Measurements from ENCODE around the gene CD48. TPM values are rescaled to one million over a fixed set of nuclear protein-coding genes. Genes with fewer than 3 reads are reported as not detected.

The CD48 gene
- total RNA-seq, 1 donor from 2014 or later = not detected

DNA sequence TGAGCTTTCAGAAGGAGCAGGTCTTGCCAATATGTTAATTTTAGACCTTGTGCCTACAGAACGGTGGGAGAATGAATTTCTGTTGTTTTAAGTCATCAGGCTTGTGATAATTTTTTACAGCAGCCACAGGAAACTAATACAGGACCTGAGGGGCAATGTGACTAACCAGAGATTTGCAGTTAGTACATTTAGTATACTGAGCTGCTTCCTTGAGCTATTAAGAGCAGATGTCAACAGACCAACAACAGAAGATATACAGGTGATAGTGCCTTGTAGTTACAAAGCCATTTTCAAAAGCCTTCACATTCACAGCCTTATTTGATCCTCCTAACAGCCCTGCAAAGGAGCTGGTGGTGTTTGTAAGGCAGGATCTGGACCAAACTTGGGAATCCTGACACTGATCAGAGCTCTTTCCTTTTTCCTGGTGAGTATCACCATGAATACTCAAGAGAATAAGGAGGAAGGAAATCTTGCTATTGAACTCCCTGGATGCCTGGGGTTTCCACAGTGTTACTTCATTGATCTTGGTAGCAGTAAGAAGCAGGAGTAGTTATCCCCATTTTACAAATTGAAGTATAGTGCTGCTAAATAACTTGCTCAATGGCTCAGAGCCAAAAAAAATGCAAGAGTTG lies 60.1 kb downstream of the CD48 start:
- peaks cover 14% of the 10 kb centered on the region for H3K4me1 Mint-ChIP-seq (ENCODE audit: low read depth, unreplicated experiment)
- H3K4me3 Mint-ChIP-seq (ENCODE audit: unreplicated experiment) = no peak overlapping the region
- H3K36me3 Mint-ChIP-seq (ENCODE audit: unreplicated experiment) = no peaks in the 10 kb centered on the region
- H3K9me3 Mint-ChIP-seq (ENCODE audit: unreplicated experiment) = peaks cover 2% of the 10 kb centered on the region
- H3K27me3 Mint-ChIP-seq (ENCODE audit: unreplicated experiment) = peaks cover 4% of the 10 kb centered on the region
- DNase-seq = no peak
- no peak overlapping the region for H3K27ac Mint-ChIP-seq (ENCODE audit: unreplicated experiment)
- TF ChIP-seq, protein P1, sequence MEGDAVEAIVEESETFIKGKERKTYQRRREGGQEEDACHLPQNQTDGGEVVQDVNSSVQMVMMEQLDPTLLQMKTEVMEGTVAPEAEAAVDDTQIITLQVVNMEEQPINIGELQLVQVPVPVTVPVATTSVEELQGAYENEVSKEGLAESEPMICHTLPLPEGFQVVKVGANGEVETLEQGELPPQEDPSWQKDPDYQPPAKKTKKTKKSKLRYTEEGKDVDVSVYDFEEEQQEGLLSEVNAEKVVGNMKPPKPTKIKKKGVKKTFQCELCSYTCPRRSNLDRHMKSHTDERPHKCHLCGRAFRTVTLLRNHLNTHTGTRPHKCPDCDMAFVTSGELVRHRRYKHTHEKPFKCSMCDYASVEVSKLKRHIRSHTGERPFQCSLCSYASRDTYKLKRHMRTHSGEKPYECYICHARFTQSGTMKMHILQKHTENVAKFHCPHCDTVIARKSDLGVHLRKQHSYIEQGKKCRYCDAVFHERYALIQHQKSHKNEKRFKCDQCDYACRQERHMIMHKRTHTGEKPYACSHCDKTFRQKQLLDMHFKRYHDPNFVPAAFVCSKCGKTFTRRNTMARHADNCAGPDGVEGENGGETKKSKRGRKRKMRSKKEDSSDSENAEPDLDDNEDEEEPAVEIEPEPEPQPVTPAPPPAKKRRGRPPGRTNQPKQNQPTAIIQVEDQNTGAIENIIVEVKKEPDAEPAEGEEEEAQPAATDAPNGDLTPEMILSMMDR (IDR thresholded peaks at IDR 0.05; ENCODE audit: partially characterized antibody, unreplicated experiment) = no peak

DNA sequence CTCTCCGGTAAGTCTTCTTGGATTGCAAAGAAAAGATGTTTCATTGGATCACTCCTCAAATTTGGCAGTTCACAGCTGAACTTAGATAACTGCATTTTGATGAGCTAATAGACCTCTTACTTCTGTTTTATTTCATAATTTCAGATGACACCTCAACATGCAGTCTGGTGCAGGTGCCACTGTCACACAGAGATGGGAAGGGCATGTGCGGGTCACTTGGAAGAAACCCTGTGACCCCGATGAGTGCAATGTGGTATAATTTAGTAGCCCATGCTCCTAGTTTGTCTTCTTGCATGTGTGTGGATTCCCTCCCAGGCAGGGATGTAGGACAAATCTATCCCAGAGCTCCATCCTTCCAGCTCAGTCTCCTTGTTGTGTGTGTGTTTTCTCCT lies 64.3 kb downstream of the CD48 start:
- H3K4me1 Mint-ChIP-seq (ENCODE audit: low read depth, unreplicated experiment) = peaks cover 10% of the 10 kb centered on the region
- no peak overlapping the region for H3K4me3 Mint-ChIP-seq (ENCODE audit: unreplicated experiment)
- no peak for DNase-seq
- H3K9me3 Mint-ChIP-seq (ENCODE audit: unreplicated experiment) = peaks cover 3% of the 10 kb centered on the region
- H3K27ac Mint-ChIP-seq (ENCODE audit: unreplicated experiment) = no peak overlapping the region
- TF ChIP-seq, protein P1 (IDR thresholded peaks at IDR 0.05; ENCODE audit: partially characterized antibody, unreplicated experiment) = no peak
- peaks cover 2% of the 10 kb centered on the region for H3K27me3 Mint-ChIP-seq (ENCODE audit: unreplicated experiment)
- no peaks in the 10 kb centered on the region for H3K36me3 Mint-ChIP-seq (ENCODE audit: unreplicated experiment)

DNA sequence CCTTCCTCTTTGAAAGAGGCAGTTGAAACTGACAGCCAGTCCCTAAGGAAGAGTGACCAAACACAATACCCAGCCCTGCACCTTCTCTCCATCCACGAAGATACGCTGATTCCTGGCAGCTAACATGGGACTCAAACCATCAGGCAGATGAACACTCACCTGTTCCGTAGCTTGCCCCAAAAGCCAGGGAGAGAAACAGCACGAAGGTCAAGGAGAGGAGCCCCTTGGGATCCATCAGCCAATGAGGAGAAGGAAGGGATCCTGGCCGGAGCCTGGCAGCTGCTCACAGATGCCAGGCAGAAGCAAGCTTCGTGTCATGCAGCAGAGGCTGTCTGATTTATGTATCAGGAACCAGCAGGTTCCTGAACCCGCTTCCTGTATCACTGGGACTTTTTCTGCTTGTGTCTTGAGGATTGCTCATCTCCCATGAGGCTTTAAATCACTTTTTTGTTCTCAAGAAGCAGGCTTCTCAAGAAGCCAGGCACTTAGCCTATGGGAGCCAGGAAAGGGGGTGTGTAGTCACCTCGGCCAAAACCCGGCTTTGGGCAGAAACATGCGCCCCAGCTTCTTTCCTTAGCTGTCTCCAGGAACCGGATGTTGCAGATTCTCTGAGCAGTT lies 64.8 kb downstream of the CD48 start, which contains the start of gene SLAMF1:
Gene SLAMF1, minus strand, starts transcription at position 334 of the 618 bp plus-strand sequence. Its CDS starts 99 bp downstream, at position 235.
- H3K4me3 Mint-ChIP-seq (ENCODE audit: unreplicated experiment) = no peak within 1 kb of the TSS
- no peak within 1 kb of the TSS for H3K27ac Mint-ChIP-seq (ENCODE audit: unreplicated experiment)
- no peaks in the 10 kb centered on the region for H3K36me3 Mint-ChIP-seq (ENCODE audit: unreplicated experiment)
- peaks cover 2% of the 10 kb centered on the region for H3K27me3 Mint-ChIP-seq (ENCODE audit: unreplicated experiment)
- TF ChIP-seq, protein P1 (IDR thresholded peaks at IDR 0.05; ENCODE audit: partially characterized antibody, unreplicated experiment) = no peak
- peak; percentile 24 for DNase-seq
- H3K4me1 Mint-ChIP-seq (ENCODE audit: low read depth, unreplicated experiment) = peaks cover 10% of the 10 kb centered on the region
- H3K9me3 Mint-ChIP-seq (ENCODE audit: unreplicated experiment) = peaks cover 3% of the 10 kb centered on the region

DNA sequence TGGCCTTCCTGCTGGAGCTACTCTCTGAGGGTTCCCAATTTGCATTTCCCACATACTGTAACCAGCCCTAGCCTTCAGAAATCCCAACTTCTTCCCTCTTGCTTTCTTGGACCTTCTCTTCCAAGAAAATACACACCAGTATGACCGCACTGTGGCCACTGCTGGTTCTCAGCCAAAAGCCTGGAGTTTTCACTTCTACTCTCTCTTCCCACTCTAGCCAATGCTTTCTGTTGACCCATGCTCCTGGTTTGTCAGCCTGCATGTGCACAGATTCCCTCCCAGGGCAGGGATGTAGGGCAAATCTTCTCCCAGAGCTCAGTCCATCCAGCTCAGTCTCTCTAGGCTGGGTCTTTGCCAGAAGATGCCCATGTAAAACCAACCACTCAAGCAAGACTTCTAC lies 65.4 kb downstream of the CD48 start:
- Mint-ChIP-seq H3K27ac (ENCODE audit: unreplicated experiment) (no peak overlapping the region), H3K4me3 (ENCODE audit: unreplicated experiment) (no peak overlapping the region), H3K27me3 (ENCODE audit: unreplicated experiment) (peaks cover 2% of the 10 kb centered on the region), H3K36me3 (ENCODE audit: unreplicated experiment) (no peaks in the 10 kb centered on the region), H3K4me1 (ENCODE audit: low read depth, unreplicated experiment) (peaks cover 9% of the 10 kb centered on the region), H3K9me3 (ENCODE audit: unreplicated experiment) (peaks cover 3% of the 10 kb centered on the region)
- no peak for DNase-seq
- TF ChIP-seq, protein P1 (IDR thresholded peaks at IDR 0.05; ENCODE audit: partially characterized antibody, unreplicated experiment) = no peak

Measured in glutamatergic neuron (in vitro differentiated cells).